Endometrial microvascular endothelial cells (primary cell): ENCODE data around the gene VAMP3. TPM values are rescaled to one million over a fixed set of nuclear protein-coding genes. Genes with fewer than 3 reads are reported as not detected.
"Not testable (repeated sequence)": the region's sequence is repeated elsewhere in the genome, so short reads cannot be mapped to it uniquely, and the experiment has no call there.

ENCODE experiments used
- in situ Hi-C: cut with HindIII; loops from 2 replicates; pipeline ENCODE4 v1.10.0; 2017; ENCODE audit warnings: low sequenced_read_pairs, low pct_unique_long_range_greater_than_20kb; ENCODE audit errors: inconsistent ontology term
- total RNA-seq: library from RNA; depleted of rRNA; stranded (reverse); fragments of >200 nt; gene quantifications from one replicate; pipeline ENCODE4 v1.2.3, GENCODE V29; 2015; ENCODE audit errors: inconsistent ontology term

VAMP3 gene
- total RNA-seq, 1 donor from 2014 or later: 181 TPM

GRCh38 chr1:7760245-7760644, 10.9 kb upstream of the VAMP3 start:
- in situ Hi-C loops: no loop called here

- in situ Hi-C loops: no loop called here
These were observed 10.0 kb upstream of the VAMP3 start for GRCh38 chr1:7761103-7761502.

GRCh38 chr1:7767176-7767575, 3.9 kb upstream of the VAMP3 start:
- in situ Hi-C loops: no loop called here

GRCh38 chr1:7768583-7768982, 2.5 kb upstream of the VAMP3 start:
- in situ Hi-C loops: no loop called here

- in situ Hi-C loops: no loop called here
These were observed 1.3 kb upstream of the VAMP3 start for GRCh38 chr1:7769673-7770412.

GRCh38 chr1:7770669-7770996, 463 bp upstream of the VAMP3 start:
- in situ Hi-C loops: no loop called here

- in situ Hi-C loops: no loop called here
These were observed 765 bp downstream of the VAMP3 start for GRCh38 chr1:7771823-7772299.

GRCh38 chr1:7777591-7777990, 6.5 kb downstream of the VAMP3 start:
- in situ Hi-C loops: no loop called here

GRCh38 chr1:7778133-7778628, 7.1 kb downstream of the VAMP3 start:
- in situ Hi-C loops: no loop called here

- in situ Hi-C loops: no loop called here
These were observed 9.9 kb downstream of the VAMP3 start for GRCh38 chr1:7780976-7781375.

- in situ Hi-C loops: no loop called here
These were observed 10.4 kb downstream of the VAMP3 start for GRCh38 chr1:7781501-7781900.

GRCh38 chr1:7781923-7782495, 10.9 kb downstream of the VAMP3 start:
- in situ Hi-C loops: no loop called here

- in situ Hi-C loops: no loop called here
These were observed 12.1 kb downstream of the VAMP3 start for GRCh38 chr1:7783178-7783711.

GRCh38 chr1:7783826-7784491, 12.9 kb downstream of the VAMP3 start, which contains the start of gene PER3:
Gene PER3 (plus strand): TSS chr1:7784291. CDS start chr1:7784878, 587 bp downstream.
- in situ Hi-C loops: no loop called here

GRCh38 chr1:7784492-7785071, 13.5 kb downstream of the VAMP3 start:
- in situ Hi-C loops: no loop called here

- in situ Hi-C loops: no loop called here
These were observed 14.0 kb downstream of the VAMP3 start for GRCh38 chr1:7785108-7785507.

GRCh38 chr1:7786795-7787194, 15.7 kb downstream of the VAMP3 start:
- in situ Hi-C loops: no loop called here

GRCh38 chr1:7789828-7790227, 18.7 kb downstream of the VAMP3 start:
- in situ Hi-C loops: no loop called here

GRCh38 chr1:7791027-7791426, 19.9 kb downstream of the VAMP3 start:
- in situ Hi-C loops: not testable (repeated sequence)
